GM13976 (cell line): ENCODE results near the gene MYO18A.

Experiments used
- DNase-seq: peaks from one replicate; pipeline ENCODE4 v3.0.0; 2012; ENCODE audit warnings: low spot score
- CTCF ChIP-seq: IDR thresholded peaks from 2 replicates; pipeline ENCODE4 v1.5.1; 2012; ENCODE audit warnings: borderline replicate concordance, mild to moderate bottlenecking; ENCODE audit not compliant: insufficient read depth; ENCODE audit errors: extremely low read depth, missing control alignments, control extremely low read depth
- in situ Hi-C: fragments of 300-500 bp; cut with MboI; formaldehyde crosslinking; loops from one replicate; pipeline ENCODE4 v1.12.0; 2022; ENCODE audit warnings: low sequenced_read_pairs, mixed read lengths, inconsistent platforms; ENCODE audit not compliant: unreplicated experiment

MYO18A gene

DNA sequence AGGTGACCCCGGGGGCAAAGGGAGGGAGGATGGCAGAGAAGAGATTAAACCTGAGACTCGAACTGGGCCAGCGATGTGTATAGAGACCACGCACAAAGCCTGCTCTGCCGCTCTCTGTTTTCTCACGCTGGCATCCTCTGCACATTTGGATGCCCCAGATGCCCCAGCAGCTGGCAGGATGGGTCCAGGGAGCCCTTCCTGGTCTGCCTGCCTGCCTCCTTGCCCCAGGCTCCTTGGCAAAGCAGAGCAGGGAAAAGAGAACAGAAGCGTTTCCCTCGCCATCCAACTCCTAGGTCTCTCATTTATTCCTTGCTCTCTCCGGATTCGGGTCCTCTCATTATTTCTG is 142.5 kb downstream of the MYO18A start:
- no peak for TF ChIP-seq CTCF
- no peak for DNase-seq
- in situ Hi-C loops, result no loop called here

DNA sequence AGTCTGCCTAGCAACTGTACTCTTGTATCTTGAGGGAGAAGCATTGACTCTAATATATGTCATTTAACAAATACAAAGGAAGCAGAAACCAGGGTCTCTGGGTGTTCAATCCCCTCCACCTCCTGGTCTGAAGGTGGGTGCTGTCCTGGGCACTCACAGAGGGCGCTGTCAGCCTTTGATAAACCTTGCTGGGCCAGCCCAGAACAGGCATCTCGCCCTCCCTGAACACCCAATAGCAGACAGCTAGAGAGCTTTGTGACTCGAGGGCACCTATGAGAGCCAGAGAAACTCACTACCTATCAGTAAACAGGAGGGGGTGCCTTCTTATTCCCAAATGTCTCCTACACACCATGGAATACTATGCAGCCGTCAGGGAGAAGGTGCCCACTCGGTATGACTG is 143.6 kb downstream of the MYO18A start:
- no peak for DNase-seq
- in situ Hi-C loops, result no loop called here
- no peak for TF ChIP-seq CTCF

- DNase-seq, result no peak
- in situ Hi-C loops, result no loop called here
- TF ChIP-seq CTCF, result no peak
Observed at GRCh38 chr17:29034510-29034909, 145.7 kb downstream of the MYO18A start.

DNA sequence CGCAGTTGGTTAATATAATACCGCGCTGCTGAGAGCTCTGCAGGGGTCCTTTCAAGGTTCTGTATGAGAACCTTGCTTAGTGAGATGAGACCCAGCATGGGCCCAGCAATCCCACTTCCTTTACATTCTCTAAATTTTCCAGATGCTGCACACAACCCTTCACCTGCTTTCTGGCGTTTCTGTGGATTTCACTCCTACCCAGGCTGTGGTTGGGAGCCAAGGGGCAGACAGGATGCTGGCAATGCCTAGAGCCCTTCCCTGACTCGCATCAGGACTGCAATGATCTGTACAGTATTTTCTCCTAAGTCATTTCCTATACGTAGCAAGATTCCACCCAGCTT is 147.4 kb downstream of the MYO18A start:
- in situ Hi-C loops, result no loop called here

GRCh38 chr17:29032013-29032856 is 148.0 kb downstream of the MYO18A start:
- no peak for TF ChIP-seq CTCF
- in situ Hi-C loops, result no loop called here
- no peak for DNase-seq

More for the DNA sequence above, 147.4 kb downstream of the MYO18A start:
- no peak for DNase-seq
- TF ChIP-seq CTCF, result no peak

- no peak for TF ChIP-seq CTCF
- in situ Hi-C loops, result no loop called here
- no peak for DNase-seq
Observed at GRCh38 chr17:29031488-29031887, 148.7 kb downstream of the MYO18A start.
